HG03103 (cell line): ENCODE measurements around the gene GPATCH8.
"Not testable (repeated sequence)": the region's sequence is repeated elsewhere in the genome, so short reads cannot be mapped to it uniquely, and the experiment has no call there.

Experiments
- ATAC-seq: cut with Tn5 transposase; IDR thresholded peaks from one replicate; pipeline ENCODE4 v1.9.1; 2021; ENCODE audit warnings: low read depth; ENCODE audit not compliant: unreplicated experiment

The GPATCH8 gene

DNA sequence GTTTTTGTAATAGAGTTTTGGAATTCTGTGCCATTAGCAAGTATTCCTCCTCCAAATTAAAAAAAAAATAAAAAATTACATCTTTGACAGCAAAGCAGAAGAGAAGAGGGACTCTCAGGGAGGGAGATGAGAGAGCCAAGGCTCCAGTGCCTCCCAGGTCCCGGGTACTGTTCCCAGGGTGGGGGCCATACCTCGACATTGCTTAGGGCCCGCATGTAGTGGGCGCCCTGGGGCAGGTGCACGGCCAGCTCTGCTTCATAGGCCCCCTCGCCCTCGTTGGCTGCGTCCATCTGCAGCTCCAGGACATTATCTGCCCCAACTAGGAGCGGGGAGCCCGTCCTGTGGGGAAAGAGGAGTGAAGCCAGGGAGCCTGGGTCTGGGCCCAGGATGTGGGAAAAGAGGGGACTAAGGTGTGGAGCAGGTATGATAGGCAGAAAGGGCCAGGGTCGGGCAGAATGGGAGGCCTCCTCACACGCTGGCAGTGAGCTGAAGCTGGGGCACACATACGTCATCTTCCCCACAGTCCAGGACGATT, 125.0 kb downstream of the GPATCH8 start:
- ATAC-seq: no peak

GRCh38 chr17:44376779-44377178, 126.4 kb downstream of the GPATCH8 start:
- ATAC-seq: no peak

GRCh38 chr17:44376124-44376523, 127.1 kb downstream of the GPATCH8 start:
- no peak for ATAC-seq

- ATAC-seq: no peak
These were observed 127.8 kb downstream of the GPATCH8 start for GRCh38 chr17:44375196-44376017.

GRCh38 chr17:44374306-44375195, 128.7 kb downstream of the GPATCH8 start:
- ATAC-seq: no peak

DNA sequence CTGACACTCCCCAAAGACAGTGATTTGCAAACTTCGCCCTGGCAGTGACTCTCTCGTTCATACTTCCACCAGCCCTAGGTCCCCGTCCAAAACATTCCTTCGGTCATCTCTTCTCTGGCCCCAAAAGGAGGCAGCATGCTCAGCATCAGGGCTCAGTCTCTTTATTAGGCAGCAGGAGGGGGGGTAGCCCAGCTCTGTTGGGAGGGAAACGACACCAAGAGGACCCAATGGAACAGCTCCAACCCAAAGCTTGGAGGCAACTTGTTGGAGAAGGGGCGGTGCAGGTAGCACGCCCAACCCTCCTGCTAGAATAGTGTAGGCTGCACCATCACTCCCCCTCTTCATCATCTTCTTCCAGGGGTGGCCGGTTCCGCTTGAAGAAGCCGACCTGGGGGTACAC, 131.2 kb downstream of the GPATCH8 start:
- no peak for ATAC-seq

DNA sequence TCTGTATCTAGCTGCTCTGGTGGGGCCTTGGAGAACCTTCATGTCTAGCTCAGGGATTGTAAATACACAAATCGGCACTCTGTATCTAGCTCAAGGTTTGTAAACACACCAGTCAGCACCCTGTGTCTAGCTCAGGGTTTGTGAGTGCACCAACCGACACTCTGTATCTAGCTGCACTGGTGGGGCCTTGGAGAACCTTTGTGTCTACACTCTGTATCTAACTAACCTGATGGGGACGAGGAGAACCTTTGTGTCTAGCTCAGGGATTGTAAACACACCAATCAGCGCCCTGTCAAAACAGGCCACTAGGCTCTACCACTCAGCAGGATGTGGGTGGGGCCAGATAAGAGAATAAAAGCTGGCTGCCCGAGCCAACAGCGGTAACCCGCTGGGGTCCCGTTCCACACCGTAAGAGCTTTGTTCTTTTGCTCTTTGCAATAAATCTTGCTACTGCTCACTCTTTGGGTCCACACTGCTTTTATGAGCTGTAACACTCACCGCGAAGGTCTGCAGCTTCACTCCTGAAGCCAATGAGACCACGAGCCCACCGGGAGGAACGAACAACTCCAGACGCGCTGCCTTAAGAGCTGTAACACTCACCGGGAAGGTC, 133.7 kb downstream of the GPATCH8 start:
- ATAC-seq: not testable (repeated sequence)

- not testable (repeated sequence) for ATAC-seq
These were observed 134.6 kb downstream of the GPATCH8 start for GRCh38 chr17:44368391-44369243.

- ATAC-seq: no peak
These were observed 135.8 kb downstream of the GPATCH8 start for GRCh38 chr17:44367231-44367979.

DNA sequence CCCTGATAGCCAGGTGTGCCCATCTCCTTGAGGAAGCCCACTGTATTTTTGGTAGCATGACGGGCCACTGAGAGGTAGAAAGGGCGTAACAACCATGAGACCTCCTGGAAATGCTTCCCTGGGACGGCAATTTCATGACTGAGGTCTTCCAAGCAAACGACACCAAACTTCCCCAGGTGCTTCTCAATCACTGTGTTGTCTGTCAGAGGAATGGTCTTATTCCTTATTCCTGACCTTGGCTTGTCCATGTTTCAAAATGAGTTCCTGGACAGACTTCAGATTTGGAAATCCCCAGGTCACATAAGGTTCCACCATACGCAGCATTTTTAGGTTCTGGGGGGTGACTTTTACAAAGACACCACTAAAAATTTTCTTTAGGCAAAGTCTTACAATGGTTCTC, 138.2 kb downstream of the GPATCH8 start:
- ATAC-seq: not testable (repeated sequence)

- no peak for ATAC-seq
These were observed 139.5 kb downstream of the GPATCH8 start, which contains the start of gene FAM171A2 for GRCh38 chr17:44363613-44364159. FAM171A2 (minus strand) TSS chr17:44363853; CDS start chr17:44363714, 139 bp downstream.

DNA sequence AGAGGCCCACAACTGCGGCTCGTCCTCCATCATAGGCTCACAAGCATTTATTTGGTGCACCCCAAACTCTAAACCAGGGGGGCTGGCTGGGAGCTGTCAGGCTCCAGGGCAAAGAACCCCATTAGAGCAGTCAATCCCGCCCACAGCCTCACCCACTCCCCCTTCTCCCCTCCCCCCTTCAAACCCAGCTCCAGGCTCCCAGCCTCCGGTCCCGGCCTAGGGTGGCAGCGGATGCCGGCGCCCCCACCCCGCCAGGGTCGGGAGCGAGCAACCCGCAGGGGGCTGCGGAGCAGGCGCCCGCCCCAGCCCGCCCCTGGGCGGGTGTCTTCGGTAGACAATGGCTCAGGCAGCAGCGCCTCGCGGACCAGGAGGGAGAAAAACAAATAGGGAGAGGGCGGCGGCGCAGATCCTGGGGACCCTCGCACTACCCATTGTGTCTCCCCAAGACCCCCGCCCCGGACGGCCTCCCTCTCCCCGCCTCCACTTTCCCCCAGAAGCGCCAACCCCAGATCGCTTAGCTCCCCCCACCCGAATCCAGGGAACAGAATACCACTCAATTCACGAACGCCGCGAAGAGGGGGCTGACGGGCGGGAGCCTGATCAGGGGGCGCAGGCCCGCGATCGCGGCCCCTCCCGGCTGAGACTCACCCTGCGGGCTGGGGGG, 140.1 kb downstream of the GPATCH8 start:
- no peak for ATAC-seq

- ATAC-seq: no peak
These were observed 140.7 kb downstream of the GPATCH8 start for GRCh38 chr17:44362459-44362948.

GRCh38 chr17:44361292-44362260, 141.6 kb downstream of the GPATCH8 start:
- no peak for ATAC-seq

DNA sequence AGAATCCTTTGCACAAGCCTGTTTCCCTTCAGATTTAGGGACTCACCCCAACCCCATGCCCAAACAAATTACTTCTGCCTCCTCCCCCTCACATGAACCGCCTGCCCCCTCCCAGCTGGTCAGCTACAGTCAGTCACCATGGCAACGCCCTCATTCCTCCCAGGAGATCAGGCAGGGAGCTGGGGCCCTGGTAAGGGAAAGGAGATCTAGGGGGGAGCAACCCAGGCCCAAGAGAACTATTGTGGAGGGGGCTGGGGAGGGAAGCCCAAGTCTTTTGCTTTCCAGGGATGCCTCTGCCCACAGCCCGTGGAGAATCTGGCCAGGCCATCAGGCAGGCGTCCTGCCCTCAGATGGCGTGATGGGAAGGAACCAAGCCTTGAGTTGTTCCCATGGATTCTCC, 142.4 kb downstream of the GPATCH8 start:
- no peak for ATAC-seq

GRCh38 chr17:44360144-44360533, 143.1 kb downstream of the GPATCH8 start:
- ATAC-seq: no peak
